ENCODE measurements around the gene SYTL5.

SYTL5 gene

DNA sequence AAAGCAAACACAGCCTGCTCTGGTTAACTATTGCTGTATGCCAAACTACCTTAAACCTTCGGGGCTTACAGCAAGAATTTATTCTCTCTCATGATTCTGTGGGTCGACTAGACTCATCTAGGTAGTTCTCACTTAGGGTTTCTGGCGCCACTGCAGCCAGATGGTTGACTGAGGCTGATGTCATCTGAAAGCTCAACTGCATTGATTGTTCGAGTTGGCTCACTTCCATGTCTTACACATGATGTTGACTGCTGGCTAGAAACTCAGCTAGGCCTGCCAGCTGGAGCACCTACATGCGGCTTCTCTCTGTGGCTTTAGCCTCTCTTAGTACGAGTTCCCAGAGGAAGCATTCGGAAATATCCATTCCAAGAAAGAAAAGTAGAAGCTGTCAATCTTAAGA is 111.1 kb downstream of the SYTL5 start:
- H3K4me3 ChIP-seq (IDR thresholded peaks at IDR 0.05; ENCODE audit: insufficient read depth, low read depth, low read length): no peak overlapping the region
- H3K27ac ChIP-seq: peak overlapping the region; percentile 40; the same call in 1 of the 2 replicates
- no peaks in the 10 kb centered on the region for H3K27me3 ChIP-seq (ENCODE audit: insufficient read depth, low read depth)
- peak overlapping the region; percentile 60; the same call in 1 of the 2 replicates for H3K4me2 ChIP-seq
- H2AFZ ChIP-seq (ENCODE audit: low read depth): no peak overlapping the region
- no peaks in the 10 kb centered on the region for H3K36me3 ChIP-seq (ENCODE audit: insufficient read depth)
- H3K79me2 ChIP-seq (ENCODE audit: insufficient read depth, low read depth): no peaks in the 10 kb centered on the region
- peaks cover 44% of the 10 kb centered on the region for H3K4me1 ChIP-seq (ENCODE audit: low read depth, poor library complexity, severe bottlenecking)
- no peak overlapping the region; the same call in 1 of the 2 replicates for H3K9ac ChIP-seq
- H4K20me1 ChIP-seq (ENCODE audit: insufficient read depth): no peaks in the 10 kb centered on the region
- TF ChIP-seq, protein P1, sequence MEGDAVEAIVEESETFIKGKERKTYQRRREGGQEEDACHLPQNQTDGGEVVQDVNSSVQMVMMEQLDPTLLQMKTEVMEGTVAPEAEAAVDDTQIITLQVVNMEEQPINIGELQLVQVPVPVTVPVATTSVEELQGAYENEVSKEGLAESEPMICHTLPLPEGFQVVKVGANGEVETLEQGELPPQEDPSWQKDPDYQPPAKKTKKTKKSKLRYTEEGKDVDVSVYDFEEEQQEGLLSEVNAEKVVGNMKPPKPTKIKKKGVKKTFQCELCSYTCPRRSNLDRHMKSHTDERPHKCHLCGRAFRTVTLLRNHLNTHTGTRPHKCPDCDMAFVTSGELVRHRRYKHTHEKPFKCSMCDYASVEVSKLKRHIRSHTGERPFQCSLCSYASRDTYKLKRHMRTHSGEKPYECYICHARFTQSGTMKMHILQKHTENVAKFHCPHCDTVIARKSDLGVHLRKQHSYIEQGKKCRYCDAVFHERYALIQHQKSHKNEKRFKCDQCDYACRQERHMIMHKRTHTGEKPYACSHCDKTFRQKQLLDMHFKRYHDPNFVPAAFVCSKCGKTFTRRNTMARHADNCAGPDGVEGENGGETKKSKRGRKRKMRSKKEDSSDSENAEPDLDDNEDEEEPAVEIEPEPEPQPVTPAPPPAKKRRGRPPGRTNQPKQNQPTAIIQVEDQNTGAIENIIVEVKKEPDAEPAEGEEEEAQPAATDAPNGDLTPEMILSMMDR (conservative IDR thresholded peaks at IDR 0.05; ENCODE audit: low read depth, low read length): no peak

DNA sequence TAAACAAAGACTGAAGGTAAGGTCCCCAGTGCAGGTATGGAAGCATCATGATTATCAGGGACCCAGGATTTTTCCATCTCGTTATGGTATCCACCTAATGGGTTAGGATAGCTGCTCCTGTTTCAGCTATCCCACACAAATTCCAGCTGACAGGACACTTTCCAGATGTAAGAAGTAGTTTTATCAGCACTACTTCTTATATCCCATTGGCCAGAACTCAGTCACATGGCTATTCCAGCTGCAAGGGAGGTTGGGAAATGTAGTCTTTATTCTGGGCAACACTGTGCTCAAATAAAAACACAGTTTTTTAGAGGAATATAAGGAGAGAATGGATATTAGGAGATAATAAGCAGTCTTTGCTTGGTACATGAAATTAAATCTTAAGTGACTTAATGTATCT is 117.6 kb downstream of the SYTL5 start:
- Histone ChIP-seq H3K9ac (no peak overlapping the region), H3K4me1 (ENCODE audit: low read depth, poor library complexity, severe bottlenecking) (no peaks in the 10 kb centered on the region), H2AFZ (ENCODE audit: low read depth) (no peak overlapping the region), H4K20me1 (ENCODE audit: insufficient read depth) (no peaks in the 10 kb centered on the region), H3K27ac (no peak overlapping the region), H3K36me3 (ENCODE audit: insufficient read depth) (no peaks in the 10 kb centered on the region), H3K79me2 (ENCODE audit: insufficient read depth, low read depth) (no peaks in the 10 kb centered on the region), H3K4me2 (no peak overlapping the region), H3K27me3 (ENCODE audit: insufficient read depth, low read depth) (no peaks in the 10 kb centered on the region), H3K4me3 (IDR thresholded peaks at IDR 0.05; ENCODE audit: insufficient read depth, low read depth, low read length) (no peak overlapping the region)
- TF ChIP-seq, protein P1 (conservative IDR thresholded peaks at IDR 0.05; ENCODE audit: low read depth, low read length): no peak

DNA sequence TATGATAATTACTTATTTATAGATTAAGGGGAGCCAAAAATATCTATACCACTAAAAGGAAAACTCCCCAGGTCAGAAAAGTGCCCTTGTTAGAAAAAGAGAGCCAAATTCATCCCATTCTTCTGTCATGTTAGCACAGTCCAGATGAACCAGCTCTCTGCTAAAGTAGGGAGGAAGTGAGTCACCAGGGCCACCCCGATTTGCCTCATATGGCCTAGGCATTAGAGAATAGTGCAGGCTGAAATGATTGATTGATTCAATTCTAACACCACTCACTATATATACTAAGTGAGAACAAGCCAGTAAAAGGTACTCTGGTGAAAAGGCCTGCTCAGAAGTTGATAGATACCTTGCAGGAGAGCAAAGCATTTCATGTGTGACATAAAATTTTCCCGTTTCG is 119.8 kb downstream of the SYTL5 start:
- Histone ChIP-seq H3K4me3 (IDR thresholded peaks at IDR 0.05; ENCODE audit: insufficient read depth, low read depth, low read length) (no peak overlapping the region), H3K27ac (no peak overlapping the region), H3K36me3 (ENCODE audit: insufficient read depth) (no peaks in the 10 kb centered on the region), H3K79me2 (ENCODE audit: insufficient read depth, low read depth) (no peaks in the 10 kb centered on the region), H3K4me1 (ENCODE audit: low read depth, poor library complexity, severe bottlenecking) (no peaks in the 10 kb centered on the region), H3K4me2 (no peak overlapping the region), H4K20me1 (ENCODE audit: insufficient read depth) (no peaks in the 10 kb centered on the region), H3K27me3 (ENCODE audit: insufficient read depth, low read depth) (no peaks in the 10 kb centered on the region), H3K9ac (no peak overlapping the region), H2AFZ (ENCODE audit: low read depth) (no peak overlapping the region)
- TF ChIP-seq, protein P1 (conservative IDR thresholded peaks at IDR 0.05; ENCODE audit: low read depth, low read length): no peak

DNA sequence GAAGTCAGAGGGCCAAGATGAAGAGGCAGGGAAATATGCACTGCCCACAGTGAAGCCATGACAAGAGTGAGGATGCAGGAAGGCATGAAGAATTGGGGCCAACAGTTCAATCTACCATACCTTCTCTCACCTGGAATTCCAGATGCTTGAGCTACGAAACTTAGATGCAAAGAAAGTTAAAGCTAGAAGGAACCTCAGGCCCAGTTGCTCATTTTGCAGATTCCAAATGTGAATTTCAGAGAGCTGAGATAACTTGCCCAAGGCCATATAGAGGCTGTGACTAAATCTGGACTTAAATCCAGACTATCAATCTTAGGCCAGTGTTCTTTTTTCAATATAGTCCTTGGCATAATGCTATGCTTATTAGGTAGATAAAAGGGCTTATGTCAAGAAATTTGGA is 121.6 kb downstream of the SYTL5 start:
- no peak overlapping the region for H3K4me3 ChIP-seq (IDR thresholded peaks at IDR 0.05; ENCODE audit: insufficient read depth, low read depth, low read length)
- H3K27me3 ChIP-seq (ENCODE audit: insufficient read depth, low read depth): no peaks in the 10 kb centered on the region
- TF ChIP-seq, protein P1 (conservative IDR thresholded peaks at IDR 0.05; ENCODE audit: low read depth, low read length): no peak
- no peak overlapping the region for H3K4me2 ChIP-seq
- no peak overlapping the region for H2AFZ ChIP-seq (ENCODE audit: low read depth)
- no peaks in the 10 kb centered on the region for H3K4me1 ChIP-seq (ENCODE audit: low read depth, poor library complexity, severe bottlenecking)
- no peaks in the 10 kb centered on the region for H3K79me2 ChIP-seq (ENCODE audit: insufficient read depth, low read depth)
- no peaks in the 10 kb centered on the region for H4K20me1 ChIP-seq (ENCODE audit: insufficient read depth)
- no peaks in the 10 kb centered on the region for H3K36me3 ChIP-seq (ENCODE audit: insufficient read depth)
- no peak overlapping the region for H3K9ac ChIP-seq
- H3K27ac ChIP-seq: no peak overlapping the region

Measured in KMS-11 (cell line).